Liver (tissue), 3 donors: ENCODE measurements around the gene SLC66A1.

Experiments
- CTCF ChIP-seq: fragments of 150-350 bp; IDR thresholded peaks from 2 replicates; pipeline ENCODE4 v1.5.1; 2017; ENCODE audit warnings: improper control_type of control experiment, low read depth, low read length; ENCODE audit not compliant: missing input control
- EGR1 ChIP-seq, 2 donors: IDR thresholded peaks; 2 replicates each; pipeline ENCODE4 v1.6.1; 2016 to 2018; ENCODE audit warnings: antibody characterized with exemption in 2 of 2, low read depth in 2 of 2
- MAX ChIP-seq: IDR thresholded peaks from 2 replicates; pipeline ENCODE4 v1.6.1; 2016; ENCODE audit warnings: antibody characterized with exemption
- NR2F2 ChIP-seq: IDR thresholded peaks from 2 replicates; pipeline ENCODE4 v1.6.1; 2016; ENCODE audit warnings: antibody characterized with exemption
- RAD21 ChIP-seq, 2 donors: IDR thresholded peaks; 2 replicates each; pipeline ENCODE4 v1.6.1; 2016; ENCODE audit warnings: antibody characterized with exemption in 2 of 2, mild to moderate bottlenecking in 2 of 2
- TAF1 ChIP-seq: conservative IDR thresholded peaks from 2 replicates; pipeline ENCODE4 v1.6.1; 2016; ENCODE audit warnings: antibody characterized with exemption, mild to moderate bottlenecking
- ZBTB33 ChIP-seq: IDR thresholded peaks from 2 replicates; pipeline ENCODE4 v1.6.1; 2016; ENCODE audit warnings: antibody characterized with exemption
- donor health status: healthy.
- donor health status: healthy.

- TF ChIP-seq CTCF: no peak
- no peak for TF ChIP-seq MAX
- TF ChIP-seq RAD21 (IDR thresholded peaks at IDR 0.05): no peak
- TF ChIP-seq EGR1 (IDR thresholded peaks at IDR 0.05; ENCODE audit: low read depth in 2 of 2): no peak
- no peak for TF ChIP-seq ZBTB33
- no peak for TF ChIP-seq NR2F2
- TF ChIP-seq TAF1: no peak
Measured at GRCh38 chr1:19360432-19360831, 48.3 kb downstream of the SLC66A1 start.
